SJSA1 (cell line): Measurements from ENCODE around the gene KIAA1671. TPM values are rescaled to one million over a fixed set of nuclear protein-coding genes. Genes with fewer than 3 reads are reported as not detected.

Experiments used
- DNase-seq, 2 experiments: peaks; one replicate each; pipeline ENCODE4 v3.0.0-alpha.2; 2015 to 2020; ENCODE audit warnings: low spot score in 2 of 2, low read depth in 1 of 2
- H3K27ac ChIP-seq: fragments of 250-450 bp; sonication (Bioruptor Pico); 2 replicates; pipeline ENCODE4 v1.5.1; 2020; ENCODE audit warnings: mild to moderate bottlenecking, moderate library complexity
- H3K27me3 ChIP-seq: fragments of 250-450 bp; sonication (Bioruptor Pico); replicated peaks from 2 replicates; pipeline ENCODE4 v1.5.1; 2020; ENCODE audit warnings: mild to moderate bottlenecking, moderate library complexity
- H3K36me3 ChIP-seq: fragments of 250-450 bp; sonication (Bioruptor Pico); 2 replicates; pipeline ENCODE4 v1.5.1; 2020; ENCODE audit warnings: mild to moderate bottlenecking
- H3K4me1 ChIP-seq: fragments of 250-450 bp; sonication (Bioruptor Pico); replicated peaks from 2 replicates; pipeline ENCODE4 v1.6.1; 2021; ENCODE audit warnings: mild to moderate bottlenecking
- H3K4me3 ChIP-seq: fragments of 250-450 bp; sonication (Bioruptor Pico); 2 replicates; pipeline ENCODE4 v1.5.1; 2020; ENCODE audit warnings: mild to moderate bottlenecking
- H3K9me3 ChIP-seq: fragments of 250-450 bp; sonication (Bioruptor Pico); replicated peaks from 2 replicates; pipeline ENCODE4 v1.5.1; 2020; ENCODE audit warnings: mild to moderate bottlenecking
- total RNA-seq: library from RNA; depleted of rRNA; stranded (reverse); fragments of >200 nt; shearing (Covaris generic); gene quantifications from 2 replicates; pipeline ENCODE4 v1.2.3, GENCODE V29; 2014

The KIAA1671 gene
- total RNA-seq, 1 experiment from 2014 or later = 0.03 TPM

DNA sequence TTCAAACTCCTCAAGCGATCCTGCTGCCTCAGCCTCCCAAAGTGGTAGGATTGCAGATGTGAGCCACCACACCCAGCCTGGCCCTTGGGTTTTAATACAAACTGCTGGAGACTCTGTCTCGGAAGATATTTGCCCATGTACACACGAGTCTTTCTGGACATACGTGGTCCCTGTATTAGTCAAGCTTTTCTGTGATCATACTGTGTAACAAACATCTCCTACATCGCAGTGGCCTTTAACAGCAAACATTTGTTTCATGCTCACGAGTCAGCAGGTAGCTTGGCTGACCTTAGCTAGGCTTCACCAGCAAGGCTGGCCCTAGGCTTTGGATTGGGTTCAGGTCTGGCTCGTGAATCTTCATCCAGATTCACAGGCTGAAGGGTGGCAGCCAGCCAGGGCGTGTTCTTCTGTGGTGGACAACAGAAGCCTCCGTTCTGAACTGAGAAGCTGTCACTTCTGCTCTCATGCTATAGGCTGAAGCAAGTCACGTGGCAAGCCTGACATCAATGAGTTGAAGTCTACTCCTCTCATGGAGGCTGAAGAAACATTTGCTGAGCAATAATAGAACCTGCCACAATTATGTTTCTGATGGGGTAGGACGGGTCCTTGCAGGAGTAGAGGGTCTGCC, 8.8 kb downstream of the KIAA1671 start:
- no peak for DNase-seq

GRCh38 chr22:24962094-24962493, 9.6 kb downstream of the KIAA1671 start:
- H3K9me3 ChIP-seq = no peaks in the 10 kb centered on the region
- H3K4me3 ChIP-seq = no peak overlapping the region
- H3K27ac ChIP-seq = no peak overlapping the region
- no peak for DNase-seq
- H3K36me3 ChIP-seq = no peaks in the 10 kb centered on the region
- no peaks in the 10 kb centered on the region for H3K4me1 ChIP-seq
- no peaks in the 10 kb centered on the region for H3K27me3 ChIP-seq

More for the DNA sequence above, 8.8 kb downstream of the KIAA1671 start:
- H3K36me3 ChIP-seq = no peaks in the 10 kb centered on the region
- H3K27ac ChIP-seq = no peak overlapping the region
- no peak overlapping the region for H3K4me3 ChIP-seq
- H3K9me3 ChIP-seq = no peaks in the 10 kb centered on the region
- H3K4me1 ChIP-seq = no peaks in the 10 kb centered on the region
- H3K27me3 ChIP-seq = no peaks in the 10 kb centered on the region

- Histone ChIP-seq H3K27me3 (no peaks in the 10 kb centered on the region), H3K27ac (no peak overlapping the region), H3K4me3 (no peak overlapping the region), H3K36me3 (no peaks in the 10 kb centered on the region), H3K4me1 (no peaks in the 10 kb centered on the region), H3K9me3 (no peaks in the 10 kb centered on the region)
- DNase-seq = no peak
Measured at GRCh38 chr22:24962835-24963234, 10.3 kb downstream of the KIAA1671 start.

GRCh38 chr22:24964441-24964840, 11.9 kb downstream of the KIAA1671 start:
- H3K27me3 ChIP-seq = no peaks in the 10 kb centered on the region
- H3K9me3 ChIP-seq = no peaks in the 10 kb centered on the region
- H3K4me1 ChIP-seq = no peaks in the 10 kb centered on the region
- no peak for DNase-seq
- H3K4me3 ChIP-seq = no peak overlapping the region
- no peaks in the 10 kb centered on the region for H3K36me3 ChIP-seq
- no peak overlapping the region for H3K27ac ChIP-seq

GRCh38 chr22:24965822-24966626, 13.5 kb downstream of the KIAA1671 start:
- H3K27me3 ChIP-seq = no peaks in the 10 kb centered on the region
- H3K9me3 ChIP-seq = no peaks in the 10 kb centered on the region
- no peaks in the 10 kb centered on the region; the same call in 1 of the 2 replicates for H3K4me1 ChIP-seq
- H3K4me3 ChIP-seq = no peak overlapping the region
- no peak overlapping the region for H3K27ac ChIP-seq
- DNase-seq = no peak
- no peaks in the 10 kb centered on the region for H3K36me3 ChIP-seq

DNA sequence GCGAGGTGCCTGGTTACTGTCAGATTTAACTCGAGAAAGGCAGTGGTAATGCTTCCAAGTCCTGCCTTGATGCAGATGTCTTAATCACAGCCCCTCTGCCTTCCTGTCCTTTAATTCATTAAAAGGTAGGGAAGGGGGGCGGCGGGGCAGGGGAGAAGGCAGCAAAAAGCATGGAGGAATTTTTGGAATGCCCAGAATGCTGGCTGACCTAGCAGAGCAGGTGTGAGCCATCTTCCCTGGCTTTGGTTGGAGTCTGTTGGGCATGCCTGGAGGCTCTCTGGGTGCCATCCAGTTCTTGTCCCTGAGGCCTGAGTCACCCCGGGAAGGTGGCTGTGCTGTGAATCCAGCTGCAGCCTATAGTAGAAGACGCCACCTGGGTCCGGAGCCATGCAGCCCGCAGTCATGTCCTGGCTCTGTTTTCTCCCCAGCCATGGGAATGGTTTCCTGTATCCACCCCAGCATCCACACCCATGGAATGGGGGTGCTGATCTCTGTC, 15.6 kb downstream of the KIAA1671 start:
- H3K4me1 ChIP-seq = no peaks in the 10 kb centered on the region; the same call in 1 of the 2 replicates
- no peaks in the 10 kb centered on the region for H3K36me3 ChIP-seq
- H3K27ac ChIP-seq = no peak overlapping the region
- H3K9me3 ChIP-seq = 0 out of 2 replicates have a peak, but pooled peaks cover 3% of the 10 kb centered on the region
- no peaks in the 10 kb centered on the region for H3K27me3 ChIP-seq
- no peak for DNase-seq
- H3K4me3 ChIP-seq = no peak overlapping the region

GRCh38 chr22:24969560-24970301, 17.2 kb downstream of the KIAA1671 start:
- no peaks in the 10 kb centered on the region; the same call in 1 of the 2 replicates for H3K4me1 ChIP-seq
- H3K27ac ChIP-seq = no peak overlapping the region
- 0 out of 2 replicates have a peak, but pooled peaks cover 3% of the 10 kb centered on the region for H3K9me3 ChIP-seq
- DNase-seq = no peak
- H3K27me3 ChIP-seq = no peaks in the 10 kb centered on the region
- no peak overlapping the region for H3K4me3 ChIP-seq
- H3K36me3 ChIP-seq = no peaks in the 10 kb centered on the region

DNA sequence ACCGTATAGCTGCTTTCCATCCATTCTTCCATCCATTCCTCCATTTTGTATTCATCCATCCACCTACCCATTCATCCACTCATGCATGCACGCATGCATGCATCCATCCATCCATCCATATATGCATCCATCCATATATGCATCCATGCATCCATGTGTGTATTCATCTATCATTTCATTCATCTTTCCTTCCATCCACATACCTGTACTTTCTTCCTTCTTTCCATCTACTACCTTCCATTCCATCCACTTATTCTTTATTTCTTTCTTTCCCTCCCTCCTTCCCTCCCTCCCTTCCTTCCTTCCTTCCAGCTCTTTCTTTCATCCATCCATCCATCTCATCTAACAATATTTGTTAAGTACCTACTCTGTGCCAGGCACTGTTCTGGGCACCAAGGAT, 19.9 kb downstream of the KIAA1671 start:
- Histone ChIP-seq H3K27ac (no peak overlapping the region), H3K27me3 (no peaks in the 10 kb centered on the region), H3K9me3 (0 out of 2 replicates have a peak, but pooled peaks cover 3% of the 10 kb centered on the region), H3K36me3 (no peaks in the 10 kb centered on the region), H3K4me1 (no peaks in the 10 kb centered on the region; the same call in 1 of the 2 replicates), H3K4me3 (no peak overlapping the region)
- DNase-seq = no peak

DNA sequence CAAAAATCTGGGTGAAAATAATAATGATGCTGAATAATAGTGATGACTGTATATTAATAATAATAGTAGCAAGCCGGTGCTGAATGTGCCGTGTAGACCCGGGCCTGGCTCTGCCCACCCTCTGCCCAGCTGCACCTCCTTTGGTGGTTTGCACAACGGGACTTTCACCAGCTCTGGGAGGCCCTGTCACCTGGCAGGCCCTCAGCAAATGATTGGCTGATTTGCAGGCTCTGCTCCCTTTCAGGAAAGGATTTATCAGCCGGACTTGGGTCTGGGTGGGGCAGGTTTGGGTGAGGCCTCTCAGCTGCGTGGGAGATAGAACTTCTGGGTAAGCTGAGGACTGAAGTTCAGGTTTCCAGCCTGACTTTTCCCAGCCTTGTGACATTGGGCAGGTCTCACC, 21.4 kb downstream of the KIAA1671 start:
- H3K9me3 ChIP-seq = 0 out of 2 replicates have a peak, but pooled peaks cover 3% of the 10 kb centered on the region
- H3K27ac ChIP-seq = no peak overlapping the region
- no peaks in the 10 kb centered on the region for H3K36me3 ChIP-seq
- H3K4me1 ChIP-seq = no peaks in the 10 kb centered on the region; the same call in 1 of the 2 replicates
- no peak for DNase-seq
- no peaks in the 10 kb centered on the region for H3K27me3 ChIP-seq
- no peak overlapping the region for H3K4me3 ChIP-seq

DNA sequence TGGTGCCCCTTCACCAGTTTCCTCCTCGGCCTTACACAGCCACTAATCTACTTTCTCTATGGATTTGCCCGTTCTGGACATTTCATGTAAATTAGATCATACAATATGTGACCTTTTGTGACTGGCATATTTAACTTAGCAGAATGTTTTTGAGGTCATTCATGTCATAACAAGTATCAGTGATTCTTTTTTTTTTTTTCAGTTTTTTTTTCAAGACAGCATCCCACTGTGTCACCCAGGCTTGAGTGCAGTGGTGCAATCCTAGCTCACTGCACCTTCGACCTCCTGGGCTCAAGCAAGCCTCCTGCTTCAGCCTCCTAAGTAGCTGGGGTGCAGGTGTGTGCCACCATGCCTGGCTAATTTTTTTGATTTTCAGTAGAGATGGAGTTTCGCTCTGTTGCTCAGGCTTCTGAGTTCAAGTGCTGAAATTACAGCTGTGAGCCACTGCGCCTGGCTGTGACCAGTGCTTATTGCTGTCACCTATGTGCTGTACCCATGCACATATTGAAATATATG, 22.7 kb downstream of the KIAA1671 start:
- Histone ChIP-seq H3K27me3 (no peaks in the 10 kb centered on the region), H3K36me3 (no peaks in the 10 kb centered on the region), H3K27ac (no peak overlapping the region), H3K4me1 (no peaks in the 10 kb centered on the region; the same call in 1 of the 2 replicates), H3K9me3 (0 out of 2 replicates have a peak, but pooled peaks cover 3% of the 10 kb centered on the region), H3K4me3 (no peak overlapping the region)
- no peak for DNase-seq

DNA sequence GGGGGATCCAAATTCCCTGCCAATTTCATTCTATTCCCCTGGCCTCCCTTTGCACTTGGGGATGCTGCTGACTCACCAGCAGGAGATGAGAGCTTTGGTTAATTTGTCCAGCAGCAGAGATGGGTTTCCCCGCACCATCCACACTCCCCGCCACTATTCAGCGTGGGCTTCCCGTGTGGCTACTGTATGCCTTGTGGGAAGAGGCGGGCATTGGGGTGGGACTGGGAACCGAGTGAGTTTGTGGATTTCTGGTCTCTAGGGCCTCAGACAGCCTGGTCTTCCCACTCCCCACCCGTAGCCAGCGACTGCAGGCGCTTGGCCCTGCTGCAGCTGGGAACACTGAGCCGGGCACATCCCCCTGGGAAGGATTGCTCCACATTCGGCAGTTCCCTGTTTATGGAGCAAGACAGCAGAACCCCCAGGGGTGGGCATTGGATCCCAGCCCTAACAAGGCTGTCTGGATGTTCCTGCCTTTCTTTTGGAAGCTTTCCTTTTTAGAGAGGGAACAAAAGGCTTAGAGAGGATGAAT, 23.4 kb downstream of the KIAA1671 start:
- no peaks in the 10 kb centered on the region for H3K27me3 ChIP-seq
- no peaks in the 10 kb centered on the region for H3K36me3 ChIP-seq
- H3K4me1 ChIP-seq = no peaks in the 10 kb centered on the region
- DNase-seq = no peak
- H3K27ac ChIP-seq = no peak overlapping the region
- H3K4me3 ChIP-seq = no peak overlapping the region
- H3K9me3 ChIP-seq = 0 out of 2 replicates have a peak, but pooled peaks cover 3% of the 10 kb centered on the region

DNA sequence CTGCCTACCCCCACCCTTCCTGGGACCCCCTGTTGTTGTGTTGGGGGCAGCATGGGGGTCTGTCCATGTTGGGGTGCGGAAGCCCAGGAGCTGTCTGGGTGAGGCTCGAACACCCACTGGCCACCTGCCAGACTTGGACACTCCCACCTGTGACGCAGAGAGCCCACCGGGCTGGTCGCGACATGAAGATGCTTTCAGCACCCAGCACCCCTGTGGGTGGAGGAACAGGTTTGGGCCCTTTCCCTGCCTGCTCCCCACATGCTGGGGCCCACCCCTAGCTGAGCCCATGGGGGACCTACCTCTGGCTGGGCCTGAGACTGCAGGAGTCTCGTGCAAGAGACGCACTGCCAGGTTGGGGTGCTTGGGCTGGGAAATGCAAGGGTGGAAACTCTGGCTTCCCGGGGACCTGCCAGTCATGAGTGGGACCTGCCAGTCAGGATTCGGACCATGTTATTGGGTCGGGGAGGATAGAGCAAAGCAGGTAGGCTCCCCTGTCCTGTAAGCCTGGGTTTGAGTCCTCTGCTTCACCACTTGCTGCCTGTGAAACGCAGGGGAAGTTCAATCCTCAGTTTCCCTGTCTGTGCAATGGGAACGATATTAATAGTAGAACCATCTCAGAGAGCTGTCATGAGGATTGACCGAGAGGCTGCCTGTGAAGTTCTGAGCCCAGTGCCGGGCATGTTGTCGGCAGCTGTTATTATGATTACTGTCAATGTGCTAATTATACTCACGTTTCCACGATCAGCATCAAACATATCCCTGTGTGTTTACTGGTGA, 24.1 kb downstream of the KIAA1671 start:
- no peaks in the 10 kb centered on the region for H3K4me1 ChIP-seq
- H3K27ac ChIP-seq = no peak overlapping the region
- no peak overlapping the region for H3K4me3 ChIP-seq
- no peak for DNase-seq
- H3K9me3 ChIP-seq = 0 out of 2 replicates have a peak, but pooled peaks cover 3% of the 10 kb centered on the region
- no peaks in the 10 kb centered on the region for H3K36me3 ChIP-seq
- no peaks in the 10 kb centered on the region for H3K27me3 ChIP-seq
